Glutamatergic neuron (in vitro differentiated cells): ENCODE measurements around the gene PM20D1. TPM values are rescaled to one million over a fixed set of nuclear protein-coding genes. Genes with fewer than 3 reads are reported as not detected.

Experiments used
- DNase-seq: peaks from one replicate; pipeline ENCODE4 v3.0.0; 2022
- H3K27ac Mint-ChIP-seq: one replicate; pipeline ENCODE4 v1.8.0; 2020; ENCODE audit warnings: mild to moderate bottlenecking, mixed read lengths, inconsistent platforms; ENCODE audit not compliant: unreplicated experiment
- H3K27me3 Mint-ChIP-seq: one replicate; pipeline ENCODE4 v1.8.0; 2020; ENCODE audit warnings: mild to moderate bottlenecking, moderate library complexity, mixed read lengths, inconsistent platforms; ENCODE audit not compliant: unreplicated experiment
- H3K36me3 Mint-ChIP-seq: one replicate; pipeline ENCODE4 v1.8.0; 2020; ENCODE audit warnings: mild to moderate bottlenecking, mixed read lengths, inconsistent platforms; ENCODE audit not compliant: unreplicated experiment
- H3K4me1 Mint-ChIP-seq: one replicate; pipeline ENCODE4 v1.8.0; 2020; ENCODE audit warnings: mild to moderate bottlenecking, low read depth, mixed read lengths, inconsistent platforms; ENCODE audit not compliant: unreplicated experiment
- H3K4me3 Mint-ChIP-seq: one replicate; pipeline ENCODE4 v1.8.0; 2020; ENCODE audit warnings: mild to moderate bottlenecking, mixed read lengths, inconsistent platforms; ENCODE audit not compliant: unreplicated experiment
- H3K9me3 Mint-ChIP-seq: one replicate; pipeline ENCODE4 v1.8.0; 2020; ENCODE audit warnings: mild to moderate bottlenecking, moderate library complexity, mixed read lengths, inconsistent platforms; ENCODE audit not compliant: unreplicated experiment
- total RNA-seq: library from RNA; stranded (reverse); fragmentation: NEBNext Ultra II Directional; extraction: Animal tissue kit (Norgen Biotek cat#: 25700); gene quantifications from one replicate; pipeline ENCODE4 v1.2.1, GENCODE V29; 2021; ENCODE audit not compliant: unreplicated experiment
- TF ChIP-seq, protein P1 (sequence below): fragments of 200-600 bp; sonication (generic); IDR thresholded peaks from one replicate; pipeline ENCODE4 v1.5.0; 2021; ENCODE audit not compliant: partially characterized antibody, unreplicated experiment

Gene PM20D1
- total RNA-seq, 1 donor from 2014 or later = not detected

DNA sequence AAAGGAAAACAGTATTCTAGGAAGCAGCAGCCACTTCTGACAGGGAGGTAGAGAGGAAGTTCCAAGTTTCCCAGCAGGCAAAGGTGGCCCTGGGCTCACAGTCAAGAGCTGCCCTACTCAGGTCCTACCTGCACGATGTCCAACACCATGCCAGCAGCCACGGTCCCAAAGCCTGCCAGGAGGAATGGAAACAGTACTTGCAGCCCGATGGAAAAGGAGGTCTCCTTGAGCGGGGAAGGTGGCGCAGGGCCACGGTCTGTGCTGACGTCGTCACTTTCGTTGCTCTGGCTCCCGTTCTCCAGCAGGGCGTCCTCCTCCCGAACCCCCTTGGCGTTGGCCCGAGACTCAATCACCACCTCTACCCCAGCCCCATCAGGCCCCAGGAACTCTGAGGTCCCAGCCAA lies 40.0 kb downstream of the PM20D1 start:
- Mint-ChIP-seq H3K4me1 (peaks cover 10% of the 10 kb centered on the region), H3K36me3 (no peaks in the 10 kb centered on the region)

DNA sequence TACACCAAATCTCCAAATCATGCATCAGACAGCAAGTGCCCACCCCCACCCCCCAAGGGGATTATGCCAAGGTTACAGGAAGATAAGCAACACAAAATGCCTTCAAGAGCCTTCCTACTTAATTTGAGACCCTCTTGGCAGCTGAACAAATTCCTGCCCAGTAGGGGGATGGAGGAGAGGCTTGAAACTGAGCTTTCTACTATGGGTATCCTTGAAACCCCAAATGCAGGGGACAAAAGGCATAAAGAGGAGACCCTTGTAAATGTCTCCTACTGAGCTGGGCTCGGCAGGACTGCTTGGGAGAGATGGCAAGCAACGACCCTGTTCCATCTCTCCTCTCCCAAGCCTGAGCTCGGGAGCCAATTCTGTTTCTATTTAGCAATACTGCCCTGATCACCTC lies 40.5 kb downstream of the PM20D1 start:
- TF ChIP-seq, protein P1, sequence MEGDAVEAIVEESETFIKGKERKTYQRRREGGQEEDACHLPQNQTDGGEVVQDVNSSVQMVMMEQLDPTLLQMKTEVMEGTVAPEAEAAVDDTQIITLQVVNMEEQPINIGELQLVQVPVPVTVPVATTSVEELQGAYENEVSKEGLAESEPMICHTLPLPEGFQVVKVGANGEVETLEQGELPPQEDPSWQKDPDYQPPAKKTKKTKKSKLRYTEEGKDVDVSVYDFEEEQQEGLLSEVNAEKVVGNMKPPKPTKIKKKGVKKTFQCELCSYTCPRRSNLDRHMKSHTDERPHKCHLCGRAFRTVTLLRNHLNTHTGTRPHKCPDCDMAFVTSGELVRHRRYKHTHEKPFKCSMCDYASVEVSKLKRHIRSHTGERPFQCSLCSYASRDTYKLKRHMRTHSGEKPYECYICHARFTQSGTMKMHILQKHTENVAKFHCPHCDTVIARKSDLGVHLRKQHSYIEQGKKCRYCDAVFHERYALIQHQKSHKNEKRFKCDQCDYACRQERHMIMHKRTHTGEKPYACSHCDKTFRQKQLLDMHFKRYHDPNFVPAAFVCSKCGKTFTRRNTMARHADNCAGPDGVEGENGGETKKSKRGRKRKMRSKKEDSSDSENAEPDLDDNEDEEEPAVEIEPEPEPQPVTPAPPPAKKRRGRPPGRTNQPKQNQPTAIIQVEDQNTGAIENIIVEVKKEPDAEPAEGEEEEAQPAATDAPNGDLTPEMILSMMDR = no peak
- Mint-ChIP-seq H3K36me3 (no peaks in the 10 kb centered on the region), H3K4me3 (no peak overlapping the region), H3K27ac (no peak overlapping the region), H3K27me3 (peaks cover 14% of the 10 kb centered on the region), H3K4me1 (peaks cover 10% of the 10 kb centered on the region), H3K9me3 (no peaks in the 10 kb centered on the region)
- DNase-seq = no peak

More for the DNA sequence above, 40.0 kb downstream of the PM20D1 start:
- TF ChIP-seq, protein P1 = no peak
- no peak for DNase-seq
- peaks cover 18% of the 10 kb centered on the region for H3K27me3 Mint-ChIP-seq
- no peak overlapping the region for H3K4me3 Mint-ChIP-seq
- H3K27ac Mint-ChIP-seq = no peak overlapping the region
- H3K9me3 Mint-ChIP-seq = no peaks in the 10 kb centered on the region

DNA sequence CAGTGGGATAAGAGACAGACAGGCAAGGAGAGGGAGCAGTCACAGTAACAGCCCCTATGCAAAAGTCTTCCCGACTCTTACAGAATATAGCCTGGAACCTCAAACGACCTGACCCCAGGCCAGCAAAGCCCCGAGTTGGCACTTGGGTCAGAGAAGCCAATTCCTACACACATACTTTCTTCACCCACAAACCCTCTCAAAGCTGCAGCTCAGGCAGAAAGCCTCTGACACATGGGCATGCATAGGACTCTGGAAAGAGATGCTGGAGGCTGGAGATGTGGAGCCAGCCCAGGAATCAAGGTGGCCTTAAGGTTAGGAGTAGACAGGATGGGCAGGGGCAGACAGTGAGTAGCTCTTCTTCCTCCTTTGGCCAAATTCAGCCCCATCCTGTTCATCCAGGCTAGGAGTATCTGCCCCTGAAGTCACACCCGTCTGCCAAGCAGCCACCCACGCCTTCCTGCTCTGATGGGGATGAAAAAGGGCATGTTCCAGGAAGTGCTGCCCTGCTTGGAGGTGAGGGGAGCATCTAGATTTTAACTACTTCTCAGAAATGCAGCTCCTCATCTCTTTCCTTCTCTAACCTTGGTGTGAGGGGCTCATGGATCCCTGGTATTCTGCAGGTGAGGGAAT lies 44.7 kb downstream of the PM20D1 start:
- H3K9me3 Mint-ChIP-seq = no peaks in the 10 kb centered on the region
- H3K36me3 Mint-ChIP-seq = no peaks in the 10 kb centered on the region
- H3K27me3 Mint-ChIP-seq = peaks cover 4% of the 10 kb centered on the region
- no peak for DNase-seq
- no peak overlapping the region for H3K27ac Mint-ChIP-seq
- TF ChIP-seq, protein P1 = no peak
- no peak overlapping the region for H3K4me3 Mint-ChIP-seq
- H3K4me1 Mint-ChIP-seq = peaks cover 7% of the 10 kb centered on the region

DNA sequence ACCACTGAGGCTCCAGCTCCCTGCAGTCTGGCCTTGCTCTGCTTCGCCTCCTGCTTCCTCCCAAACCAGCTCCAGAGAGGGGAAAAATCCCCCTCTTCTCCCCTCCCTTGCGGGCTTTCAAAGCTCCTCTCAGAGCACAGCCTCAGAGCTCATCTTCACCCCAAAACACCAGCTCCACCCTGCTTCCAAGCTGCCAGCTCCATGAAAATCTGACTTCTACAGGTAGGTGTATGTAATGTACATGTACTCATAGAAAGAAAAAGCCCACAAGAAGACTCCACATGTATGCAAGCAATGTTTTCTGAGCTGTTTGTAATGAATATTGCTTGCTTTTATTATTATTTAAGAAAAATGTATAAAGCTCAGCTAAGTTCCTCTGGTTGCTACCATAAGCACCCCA lies 45.3 kb downstream of the PM20D1 start:
- H3K27me3 Mint-ChIP-seq = peaks cover 5% of the 10 kb centered on the region
- TF ChIP-seq, protein P1 = no peak
- DNase-seq = no peak
- H3K36me3 Mint-ChIP-seq = no peaks in the 10 kb centered on the region
- H3K27ac Mint-ChIP-seq = no peak overlapping the region
- H3K4me1 Mint-ChIP-seq = peaks cover 7% of the 10 kb centered on the region
- H3K9me3 Mint-ChIP-seq = no peaks in the 10 kb centered on the region
- H3K4me3 Mint-ChIP-seq = no peak overlapping the region

DNA sequence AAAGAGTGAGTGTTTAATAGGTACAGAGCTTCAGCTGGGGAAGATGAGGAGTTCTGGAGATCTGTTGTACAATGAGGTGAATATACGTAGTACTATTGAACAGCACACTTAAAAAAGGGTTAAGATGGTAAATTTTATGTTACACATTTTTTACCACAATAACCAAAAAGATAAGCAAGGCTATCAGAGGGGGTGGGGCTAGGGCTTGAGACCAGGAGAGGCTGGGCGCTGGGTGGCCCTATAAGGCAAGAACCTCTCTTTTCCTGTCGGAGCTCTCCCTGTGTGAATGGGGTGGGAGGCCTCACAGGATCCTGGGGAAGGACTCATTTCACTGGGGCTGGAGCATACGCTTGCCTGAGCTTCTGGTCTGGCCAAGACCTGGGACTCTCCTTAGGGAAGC lies 45.9 kb downstream of the PM20D1 start:
- Mint-ChIP-seq H3K9me3 (no peaks in the 10 kb centered on the region), H3K27me3 (peaks cover 5% of the 10 kb centered on the region), H3K36me3 (no peaks in the 10 kb centered on the region), H3K4me1 (peaks cover 7% of the 10 kb centered on the region), H3K4me3 (no peak overlapping the region), H3K27ac (no peak overlapping the region)
- TF ChIP-seq, protein P1 = no peak
- DNase-seq = no peak
